Non-pigmented ciliary epithelial cell (primary cell): ENCODE results near the gene DGKA.
"Not testable (repeated sequence)": the region's sequence is repeated elsewhere in the genome, so short reads cannot be mapped to it uniquely, and the experiment has no call there.

ENCODE experiments used
- DNase-seq: peaks from one replicate; pipeline ENCODE4 v3.0.0-alpha.2; 2010; ENCODE audit warnings: low read depth

Gene DGKA

DNA sequence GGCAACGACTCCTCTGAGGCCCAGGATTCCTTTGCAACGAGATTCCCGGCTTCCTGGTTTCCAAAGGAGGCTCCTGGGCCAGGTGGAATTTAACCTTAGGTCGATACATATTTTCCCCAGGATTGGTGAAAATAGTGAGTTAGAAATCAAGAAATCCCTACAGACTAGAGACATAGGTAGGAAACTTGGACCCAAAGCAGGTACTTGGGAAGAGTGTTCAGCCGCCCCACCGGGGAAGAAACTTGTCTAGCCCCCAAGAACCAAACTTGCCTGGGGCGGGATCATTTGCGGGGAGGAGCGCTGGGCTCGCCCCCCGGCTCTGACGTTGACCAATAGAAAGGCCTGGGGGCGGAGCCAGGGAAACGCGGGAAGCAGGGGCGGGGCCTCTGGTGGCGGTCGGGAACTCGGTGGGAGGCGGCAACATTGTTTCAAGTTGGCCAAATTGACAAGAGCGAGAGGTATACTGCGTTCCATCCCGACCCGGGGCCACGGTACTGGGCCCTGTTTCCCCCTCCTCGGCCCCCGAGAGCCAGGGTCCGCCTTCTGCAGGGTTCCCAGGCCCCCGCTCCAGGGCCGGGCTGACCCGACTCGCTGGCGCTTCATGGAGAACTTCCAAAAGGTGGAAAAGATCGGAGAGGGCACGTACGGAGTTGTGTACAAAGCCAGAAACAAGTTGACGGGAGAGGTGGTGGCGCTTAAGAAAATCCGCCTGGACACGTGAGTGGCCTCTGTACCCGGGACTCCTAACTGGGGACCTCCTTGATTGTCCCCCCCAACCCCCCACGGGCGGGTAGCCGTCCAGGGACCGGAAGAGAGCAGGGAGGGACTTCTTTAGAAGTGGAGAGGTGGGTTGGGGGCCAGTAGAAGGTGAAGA is 35.7 kb downstream of the DGKA start, which contains the start of gene CDK2:
Gene CDK2, plus strand, starts transcription at position 423 of the 874 bp plus-strand sequence. Its CDS starts 179 bp downstream, at position 602.
- DNase-seq: no peak

DNA sequence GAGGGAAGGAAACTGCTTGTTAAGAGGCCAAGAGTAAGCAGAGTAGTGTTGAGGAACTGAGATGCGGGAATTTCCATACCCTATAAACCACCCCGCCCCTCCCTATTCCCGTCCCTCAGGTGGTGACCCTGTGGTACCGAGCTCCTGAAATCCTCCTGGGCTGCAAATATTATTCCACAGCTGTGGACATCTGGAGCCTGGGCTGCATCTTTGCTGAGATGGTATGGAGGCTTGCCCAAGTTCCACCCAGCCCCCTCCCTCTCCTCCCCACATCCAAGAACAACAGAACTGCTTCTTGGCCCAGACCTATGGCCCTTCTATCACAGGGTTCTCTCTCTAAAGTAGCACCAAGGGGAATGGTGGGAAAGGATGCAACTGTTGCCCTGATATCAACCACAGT is 38.4 kb downstream of the DGKA start:
- DNase-seq: no peak

DNA sequence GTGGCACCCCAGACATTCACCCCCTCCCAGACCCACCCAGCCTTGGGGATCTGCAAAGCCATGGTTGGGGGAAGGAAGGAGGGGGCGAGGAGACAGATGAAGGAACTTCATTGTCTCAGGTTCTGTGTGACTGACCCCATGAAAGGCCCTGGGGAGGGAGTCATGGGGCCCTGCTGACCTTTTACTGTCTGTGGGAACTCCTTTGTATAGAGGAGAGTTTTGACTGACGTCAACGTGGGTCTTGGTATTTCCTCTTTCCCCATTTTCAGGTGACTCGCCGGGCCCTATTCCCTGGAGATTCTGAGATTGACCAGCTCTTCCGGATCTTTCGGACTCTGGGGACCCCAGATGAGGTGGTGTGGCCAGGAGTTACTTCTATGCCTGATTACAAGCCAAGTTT is 39.8 kb downstream of the DGKA start:
- no peak for DNase-seq

DNA sequence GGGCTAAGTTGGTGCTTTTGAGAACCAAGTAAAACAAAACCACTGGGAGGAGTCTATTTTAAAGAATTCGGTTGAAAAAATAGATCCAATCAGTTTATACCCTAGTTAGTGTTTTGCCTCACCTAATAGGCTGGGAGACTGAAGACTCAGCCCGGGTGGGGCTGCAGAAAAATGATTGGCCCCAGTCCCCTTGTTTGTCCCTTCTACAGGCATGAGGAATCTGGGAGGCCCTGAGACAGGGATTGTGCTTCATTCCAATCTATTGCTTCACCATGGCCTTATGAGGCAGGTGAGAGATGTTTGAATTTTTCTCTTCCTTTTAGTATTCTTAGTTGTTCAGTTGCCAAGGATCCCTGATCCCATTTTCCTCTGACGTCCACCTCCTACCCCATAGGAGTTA is 41.1 kb downstream of the DGKA start:
- DNase-seq: no peak

DNA sequence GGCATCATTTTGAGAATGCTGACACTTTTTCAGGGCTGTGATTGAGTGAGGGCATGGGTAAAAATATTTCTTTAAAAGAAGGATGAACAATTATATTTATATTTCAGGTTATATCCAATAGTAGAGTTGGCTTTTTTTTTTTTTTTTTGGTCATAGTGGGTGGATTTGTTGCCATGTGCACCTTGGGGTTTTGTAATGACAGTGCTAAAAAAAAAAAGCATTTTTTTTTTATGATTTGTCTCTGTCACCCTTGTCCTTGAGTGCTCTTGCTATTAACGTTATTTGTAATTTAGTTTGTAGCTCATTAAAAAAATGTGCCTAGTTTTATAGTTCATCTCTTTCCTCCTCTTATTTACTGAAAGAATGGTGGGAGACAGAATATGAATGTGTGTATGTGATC is 41.5 kb downstream of the DGKA start:
- DNase-seq: no peak

DNA sequence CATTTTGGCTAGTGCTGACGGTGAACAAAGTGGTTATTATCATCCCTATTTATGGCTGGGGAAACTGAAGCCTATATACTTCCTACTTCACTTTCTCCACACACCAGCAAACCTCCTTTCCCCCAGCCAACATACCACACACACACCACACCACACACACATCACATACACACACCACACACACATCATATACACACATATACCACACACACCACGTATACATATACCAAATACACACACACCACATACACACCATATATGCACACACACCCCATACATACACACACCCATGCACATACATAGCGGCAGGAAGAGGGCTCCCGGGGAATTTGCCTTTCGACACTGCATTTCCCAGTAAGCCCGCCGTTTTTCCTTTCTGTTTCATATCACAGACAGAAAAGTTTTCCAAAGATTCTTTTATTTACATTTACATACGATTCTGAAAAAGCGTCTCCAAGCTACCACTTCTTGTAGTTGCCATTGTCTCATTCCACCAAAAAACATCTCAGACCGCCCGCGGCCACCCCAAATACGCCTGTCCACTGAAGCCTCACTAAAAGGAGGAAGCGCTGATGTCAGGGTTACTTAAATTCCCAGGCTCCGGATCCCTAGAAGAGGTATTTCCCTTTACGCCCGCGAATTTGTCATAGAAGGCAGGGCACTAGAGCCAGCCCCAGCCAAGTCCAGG is 42.1 kb downstream of the DGKA start:
- no peak for DNase-seq

DNA sequence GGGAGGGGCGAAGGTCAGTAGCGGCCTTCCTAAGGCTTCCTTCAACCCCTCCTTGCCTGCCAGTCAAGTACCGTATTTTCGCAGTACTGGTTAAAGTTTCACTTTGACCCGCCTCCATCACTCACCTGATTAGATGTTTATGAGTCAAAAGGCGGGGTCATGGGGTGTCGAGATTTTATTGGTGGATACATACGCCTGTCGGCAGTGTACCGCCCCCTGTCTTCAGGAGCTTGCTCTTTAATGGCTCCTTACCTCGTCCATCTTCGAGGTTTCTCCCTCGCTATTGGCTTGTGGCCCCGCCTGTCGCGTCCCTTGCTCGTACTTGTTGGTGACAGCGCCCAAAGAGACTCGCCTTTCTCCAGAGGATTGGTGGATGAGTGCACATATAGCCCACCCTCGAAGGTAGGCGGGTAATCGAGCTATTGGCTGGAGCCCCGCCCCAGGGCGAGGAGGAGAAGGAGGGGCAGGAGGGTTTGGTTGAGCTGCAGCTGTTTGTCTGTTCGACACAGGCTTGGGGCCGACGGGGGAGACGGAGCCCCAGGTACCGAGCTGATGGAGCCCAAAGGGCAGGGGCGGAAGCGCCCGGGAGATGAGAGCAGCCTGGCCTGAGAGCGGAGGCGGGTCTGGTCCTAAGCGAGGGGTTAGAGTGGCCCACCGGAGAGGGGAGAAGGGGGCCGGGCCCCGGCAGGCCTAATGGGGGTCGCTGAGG is 42.8 kb downstream of the DGKA start, which contains the start of gene RAB5B:
Gene RAB5B, plus strand, starts transcription at position 480 of the 709 bp plus-strand sequence. CDS start 12,883 bp downstream, outside the sequence.
- peak; percentile 100 for DNase-seq

DNA sequence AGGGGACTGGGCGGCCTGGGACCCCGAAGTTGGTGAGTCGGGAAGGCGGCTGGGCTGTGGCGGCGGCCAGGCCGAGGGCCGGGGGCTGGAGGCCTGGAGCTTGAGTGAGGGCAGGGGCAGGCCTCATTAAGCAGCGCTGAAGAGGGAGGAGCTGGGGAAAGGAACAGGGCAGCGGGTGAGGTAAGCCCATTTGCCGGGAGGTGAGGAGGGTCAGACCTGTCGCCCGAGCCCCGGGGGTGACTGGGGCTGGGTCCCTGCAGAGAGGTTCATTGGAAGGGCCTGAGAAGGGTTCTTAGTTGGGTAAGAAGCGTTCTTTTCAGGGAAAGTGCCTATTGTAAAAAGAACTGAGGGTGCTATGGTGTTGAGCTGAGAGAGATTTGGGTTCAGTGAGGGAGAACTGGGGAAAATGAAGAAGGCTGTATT is 43.4 kb downstream of the DGKA start:
- DNase-seq: no peak

DNA sequence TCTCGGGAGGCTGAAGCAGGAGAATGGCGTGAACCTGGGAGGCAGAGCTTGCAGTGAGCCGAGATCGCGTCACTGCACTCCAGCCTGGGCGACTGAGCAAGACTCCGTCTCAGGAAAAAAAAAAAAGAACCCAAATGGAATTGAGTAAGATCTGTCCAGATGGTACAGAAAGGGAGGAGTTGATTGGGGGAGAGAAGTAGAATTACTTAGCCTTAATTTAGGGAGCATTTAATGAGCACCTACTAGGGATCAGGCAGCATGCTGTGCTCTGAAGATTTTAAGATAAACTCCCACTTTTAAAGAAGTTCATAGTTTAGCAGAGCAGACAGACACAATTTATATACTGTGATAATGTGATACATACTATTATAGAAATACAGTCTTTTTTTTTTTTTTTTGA is 47.4 kb downstream of the DGKA start:
- DNase-seq: no peak

DNA sequence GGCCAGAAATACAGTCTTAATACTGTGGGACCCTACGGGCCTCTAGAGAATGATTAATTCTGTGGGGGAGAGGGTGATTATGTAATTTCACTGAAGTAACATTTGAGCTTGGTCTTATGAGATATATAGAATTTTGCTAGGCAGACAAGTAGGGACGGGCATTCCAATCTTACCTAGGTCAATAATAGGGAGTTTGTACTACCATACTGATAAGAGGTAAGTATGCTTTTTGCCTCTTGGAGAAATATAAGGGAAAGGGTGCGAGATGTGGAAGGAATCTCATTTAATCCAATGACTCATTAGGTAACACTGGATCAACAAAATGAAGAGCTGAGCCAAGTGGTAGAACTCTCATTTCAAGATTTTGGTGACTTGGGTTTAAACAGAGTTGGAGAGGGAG is 48.1 kb downstream of the DGKA start:
- no peak for DNase-seq

DNA sequence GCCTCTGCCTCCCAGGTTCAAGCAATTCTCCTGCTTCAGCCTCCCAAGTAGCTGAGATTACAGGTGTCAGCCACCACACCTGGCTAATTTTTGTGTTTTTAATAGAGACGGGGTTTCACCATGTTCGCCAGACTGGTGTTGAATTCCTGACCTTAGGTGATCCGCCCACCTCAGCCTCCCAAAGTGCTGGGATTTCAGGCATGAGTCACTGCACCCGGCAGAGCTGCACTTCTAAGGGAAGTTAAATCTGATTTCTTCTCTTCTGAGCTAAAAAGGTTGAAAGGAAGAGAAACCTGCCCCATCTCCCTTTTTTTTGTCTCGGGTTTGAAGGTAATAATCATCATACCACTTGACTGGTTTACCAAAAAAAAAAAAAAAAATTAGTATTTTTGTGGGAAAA is 50.9 kb downstream of the DGKA start:
- not testable (repeated sequence) for DNase-seq

DNA sequence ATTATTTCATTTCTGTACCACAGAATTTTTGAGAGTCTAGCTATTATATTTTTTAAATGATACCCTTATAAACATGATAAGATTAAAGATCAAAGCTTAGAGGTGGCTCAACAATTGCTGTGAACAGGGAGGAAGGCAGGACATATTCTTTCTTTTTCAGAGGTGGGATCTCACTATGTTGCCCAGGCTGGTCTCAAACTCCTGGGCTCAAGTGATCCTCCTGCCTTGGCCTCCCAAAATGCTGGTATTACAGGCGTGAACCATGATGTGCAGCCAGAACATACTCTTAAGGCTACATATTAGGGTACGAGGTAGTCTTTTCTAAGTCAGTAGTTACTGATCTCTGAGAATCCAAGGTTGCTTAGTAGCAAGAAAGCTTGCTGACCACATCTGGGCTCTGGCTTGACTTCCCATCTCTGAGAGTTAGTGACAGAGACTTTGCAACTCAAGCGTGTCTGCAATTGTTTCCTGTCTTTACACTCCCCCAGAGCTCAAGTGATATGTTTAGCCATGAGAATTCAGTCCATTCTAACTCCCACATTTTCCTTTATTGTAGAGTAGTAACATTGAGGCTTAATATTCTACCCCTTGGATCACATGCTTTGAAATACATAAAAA is 51.5 kb downstream of the DGKA start:
- DNase-seq: no peak

DNA sequence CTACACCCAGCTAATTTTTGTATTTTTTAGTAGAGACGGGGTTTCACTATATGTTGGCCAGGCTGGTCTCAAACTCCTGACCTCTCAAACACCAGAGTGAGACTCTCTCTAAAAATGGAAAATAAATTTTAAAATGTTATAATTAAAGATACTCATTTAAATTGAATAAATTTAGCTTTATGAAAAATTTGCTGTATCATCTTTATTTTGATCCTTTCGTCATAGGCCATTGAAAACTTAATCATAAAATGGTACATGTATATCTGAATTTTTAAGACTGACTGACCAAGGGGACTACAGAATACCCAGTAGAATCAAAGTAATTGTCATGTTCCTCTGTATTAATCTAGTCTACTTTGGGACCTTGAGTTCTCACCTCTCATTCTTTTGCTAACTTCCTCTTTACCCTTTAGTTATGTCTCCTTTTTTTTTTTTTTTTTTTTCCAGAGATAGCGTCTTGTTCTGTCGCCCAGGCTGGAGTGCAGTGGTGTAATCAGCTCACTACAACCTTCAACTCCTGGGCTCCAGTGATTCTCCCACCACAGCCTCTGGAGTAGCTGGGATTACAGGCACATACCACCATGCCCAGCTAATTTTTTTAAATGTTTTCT is 52.4 kb downstream of the DGKA start:
- DNase-seq: no peak

DNA sequence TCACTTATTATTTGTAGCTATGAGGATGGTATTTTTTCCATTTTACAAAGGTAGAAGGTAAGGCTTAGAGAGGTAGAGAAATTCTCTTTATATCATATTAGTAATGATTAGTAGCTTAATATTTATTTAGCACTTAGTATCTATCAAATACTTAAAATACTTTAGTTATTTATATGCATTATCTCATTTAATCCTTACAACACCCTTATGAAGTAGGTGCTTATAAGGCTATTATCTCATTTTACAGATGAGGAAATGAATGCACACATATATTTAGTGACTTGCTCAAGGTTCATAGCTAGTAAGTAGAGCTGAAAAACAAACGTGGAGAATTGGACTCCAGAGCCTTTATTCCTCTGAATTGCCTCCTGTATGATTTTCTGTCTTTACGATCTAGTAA is 53.9 kb downstream of the DGKA start:
- no peak for DNase-seq

DNA sequence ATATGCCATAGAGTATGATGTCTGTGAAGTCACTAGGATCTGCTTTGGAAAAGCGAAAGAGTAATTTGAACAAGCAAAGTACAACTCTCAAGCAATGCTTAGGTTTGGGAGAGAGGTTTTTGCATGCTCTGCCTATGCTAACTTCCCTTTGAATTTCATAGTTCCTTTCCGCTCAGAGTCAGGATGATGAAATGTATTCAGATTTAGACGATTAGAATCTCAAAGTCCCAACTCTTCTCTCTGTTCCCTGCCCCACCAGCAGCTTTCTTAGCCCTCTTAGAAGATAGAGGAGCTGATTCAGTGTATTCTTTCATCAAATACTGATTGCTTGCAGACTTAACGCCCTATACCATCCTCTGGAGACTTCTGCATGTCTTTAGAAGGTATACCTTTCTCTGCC is 54.4 kb downstream of the DGKA start:
- no peak for DNase-seq

DNA sequence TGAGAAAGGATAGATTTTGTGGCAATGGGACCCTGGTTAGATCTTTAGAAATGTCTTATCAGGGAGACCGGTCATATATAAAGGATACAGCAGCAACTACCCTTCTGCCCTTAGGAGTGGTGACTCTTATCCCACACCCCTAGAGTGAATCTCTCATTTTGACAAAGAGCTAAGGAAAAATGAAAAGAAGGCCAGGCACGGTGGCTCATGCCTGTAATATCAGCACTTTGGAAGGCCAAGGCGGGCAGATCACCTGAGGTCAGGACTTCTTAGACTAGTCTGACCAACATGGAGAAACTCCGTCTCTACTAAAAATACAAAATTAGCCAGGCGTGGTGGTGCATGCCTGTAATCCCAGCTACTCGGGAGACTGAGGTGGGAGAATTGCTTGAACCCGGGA is 55.0 kb downstream of the DGKA start:
- not testable (repeated sequence) for DNase-seq

DNA sequence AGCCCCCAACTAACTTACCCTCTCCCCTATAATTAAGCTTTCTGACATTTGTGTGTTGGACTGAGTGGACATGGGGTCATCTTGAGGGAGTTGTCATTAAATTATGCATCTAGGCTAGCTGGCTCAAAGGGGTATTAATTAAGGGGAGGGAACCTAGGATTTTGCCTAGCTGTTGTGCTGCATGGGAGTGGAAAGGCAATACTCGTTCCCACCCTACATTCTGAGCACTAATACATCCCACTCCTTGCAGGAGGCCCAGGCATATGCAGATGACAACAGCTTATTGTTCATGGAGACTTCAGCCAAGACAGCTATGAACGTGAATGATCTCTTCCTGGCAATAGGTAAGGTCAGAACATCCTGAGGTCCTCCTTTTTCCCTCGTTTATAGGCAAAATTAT is 60.1 kb downstream of the DGKA start:
- DNase-seq: no peak

DNA sequence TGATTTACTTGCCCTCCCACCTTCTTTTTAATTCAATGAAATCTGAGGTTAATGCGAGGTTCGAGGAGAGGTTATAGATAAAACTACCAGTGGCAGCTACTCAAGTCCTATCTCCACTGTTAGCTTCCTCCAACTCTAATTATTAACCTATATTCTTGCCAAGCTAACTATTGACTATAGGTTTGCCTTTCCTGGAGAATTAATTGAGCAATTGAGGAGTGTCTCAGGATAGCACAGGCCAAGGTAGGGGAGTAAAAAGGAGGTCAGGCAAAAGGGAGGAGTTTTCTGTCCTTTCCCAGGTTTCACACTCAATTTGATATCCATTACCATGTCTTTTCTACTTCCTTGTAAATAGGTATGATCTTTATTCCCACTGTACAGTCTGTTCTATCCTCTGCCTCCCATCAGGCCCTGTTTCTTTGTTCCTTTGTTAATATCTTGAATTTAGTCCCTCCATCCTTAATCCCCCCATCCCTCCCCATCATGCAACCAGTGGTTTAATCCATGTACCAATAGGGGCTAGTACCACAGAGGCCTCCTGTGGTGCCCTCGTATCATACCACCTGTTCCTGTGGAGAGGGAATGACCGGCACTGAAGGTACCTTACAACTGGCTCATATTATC is 62.4 kb downstream of the DGKA start:
- DNase-seq: no peak

DNA sequence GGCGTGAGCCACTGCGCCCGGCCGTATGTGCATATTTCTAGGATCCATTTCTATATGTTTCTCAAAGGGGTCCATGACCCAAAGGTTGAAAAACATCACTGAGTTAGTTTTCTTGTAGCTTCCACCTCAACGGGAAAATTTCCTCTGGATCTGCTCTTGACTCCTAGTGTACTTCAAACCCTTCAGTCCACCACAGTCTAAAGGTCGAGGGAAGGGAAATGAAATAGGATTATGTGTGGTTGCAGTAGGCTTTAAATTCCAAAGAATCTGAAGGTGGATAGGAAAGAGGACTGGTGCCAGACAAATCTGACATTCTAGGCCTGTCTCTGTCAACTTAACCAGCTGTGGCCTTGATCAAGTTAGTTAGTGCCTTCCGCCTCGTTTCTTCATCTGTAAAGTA is 64.4 kb downstream of the DGKA start:
- no peak for DNase-seq

DNA sequence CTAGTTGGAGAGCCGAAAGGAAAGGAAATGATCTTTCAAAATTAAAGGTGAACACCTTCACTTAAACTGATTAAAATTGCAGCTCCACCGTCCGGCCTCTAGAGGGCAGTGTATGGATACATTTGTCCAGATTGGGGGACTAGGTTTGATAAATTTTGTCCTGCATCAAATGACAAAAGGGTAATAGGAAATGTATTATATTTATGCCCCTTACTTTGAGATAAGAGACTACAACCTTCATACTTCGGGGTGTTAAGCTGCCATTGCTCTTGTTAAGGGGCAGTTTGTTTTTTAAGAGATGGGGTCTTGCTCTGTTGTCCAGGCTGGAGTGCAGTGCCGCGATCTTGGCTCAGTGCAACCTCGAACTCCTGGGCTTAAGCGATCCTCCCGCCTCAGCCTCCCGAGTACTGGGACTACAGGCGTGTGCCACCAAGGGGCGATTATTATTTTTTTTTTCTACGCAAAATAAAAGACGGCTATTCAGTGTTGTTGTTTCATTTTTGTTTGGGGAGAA is 65.3 kb downstream of the DGKA start:
- DNase-seq: peak; percentile 24
